H1 (cell line): ENCODE measurements around the gene LMNTD2.

Source experiments
- FOSL1 ChIP-seq: IDR thresholded peaks from 2 replicates; pipeline ENCODE4 v1.6.1; 2011; ENCODE audit warnings: mild to moderate bottlenecking, low read depth, low read length, moderate library complexity; ENCODE audit not compliant: insufficient read depth
- MAX ChIP-seq: IDR thresholded peaks from 2 replicates; pipeline ENCODE4 v1.6.1; 2012; ENCODE audit warnings: inconsistent platforms
- PHF8 ChIP-seq: fragments of 200-600 bp; sonication (generic); conservative IDR thresholded peaks from 2 replicates; pipeline ENCODE4 v1.7.1; 2012; ENCODE audit warnings: low read depth, mild to moderate bottlenecking, inconsistent platforms, low read length, moderate library complexity
- POLR2A ChIP-seq, 2 experiments: IDR thresholded peaks; 1 replicate in 1 of 2; 2 replicates in 1 of 2; pipeline ENCODE4 v1.6.1; 2011; ENCODE audit warnings: low read depth in 2 of 2, low read length in 2 of 2, mild to moderate bottlenecking in 2 of 2; ENCODE audit errors: control extremely low read depth in 1 of 2
- POLR2AphosphoS5 ChIP-seq: IDR thresholded peaks from 2 replicates; pipeline ENCODE4 v1.6.1; 2011; ENCODE audit warnings: low read depth, low read length
- SIN3A ChIP-seq, 2 experiments: IDR thresholded peaks in 1 of 2; conservative IDR thresholded peaks in 1 of 2; 2 replicates each; pipeline ENCODE4 v1.6.1; 2011 to 2012; ENCODE audit warnings: low read length in 2 of 2, improper control_type of control experiment in 1 of 2, low read depth in 1 of 2, mild to moderate bottlenecking in 1 of 2
- SRF ChIP-seq: IDR thresholded peaks from 2 replicates; pipeline ENCODE4 v1.6.1; 2011; ENCODE audit warnings: mild to moderate bottlenecking, low read depth, low read length, moderate library complexity
- TEAD4 ChIP-seq: IDR thresholded peaks from 2 replicates; pipeline ENCODE4 v1.6.1; 2012; ENCODE audit warnings: low read depth, low read length, inconsistent platforms, mixed read lengths

- TF ChIP-seq PHF8, result no peak
- no peak for TF ChIP-seq POLR2AphosphoS5
- no peak for TF ChIP-seq FOSL1
- TF ChIP-seq SRF, result no peak
- no peak for TF ChIP-seq SIN3A (conservative IDR thresholded peaks at IDR 0.05 in 1 of 2, IDR thresholded peaks at IDR 0.05 in 1 of 2; ENCODE audit: low read depth in 1 of 2, low read length in 2 of 2)
- TF ChIP-seq TEAD4, result no peak
- TF ChIP-seq POLR2A (IDR thresholded peaks at IDR 0.05; ENCODE audit: control extremely low read depth in 1 of 2, low read depth in 2 of 2, low read length in 2 of 2), result no peak
- no peak for TF ChIP-seq MAX
Observed at GRCh38 chr11:531919-532526, 28.5 kb downstream of the LMNTD2 start.
